Transverse colon (tissue), 4 donors: Measurements from ENCODE around the gene INTS15. TPM values are rescaled to one million over a fixed set of nuclear protein-coding genes. Genes with fewer than 3 reads are reported as not detected.
"Not testable (repeated sequence)": the region's sequence is repeated elsewhere in the genome, so short reads cannot be mapped to it uniquely, and the experiment has no call there.

ENCODE experiments used
- DNase-seq: peaks from one replicate; pipeline ENCODE4 v3.0.0-alpha.2; 2019
- H3K27ac ChIP-seq, 4 donors: fragments of 200-600 bp; sonication (generic); 2 replicates each; pipeline ENCODE4 v1.5.1; 2016 to 2018; ENCODE audit warnings: inconsistent platforms in 4 of 4
- H3K27me3 ChIP-seq: fragments of 200-600 bp; sonication (generic); 2 replicates; pipeline ENCODE4 v1.5.1; 2017; ENCODE audit warnings: inconsistent platforms
- H3K36me3 ChIP-seq, 4 donors: fragments of 200-600 bp; sonication (generic); 2 replicates each; pipeline ENCODE4 v1.5.1; 2017 to 2019; ENCODE audit warnings: inconsistent platforms in 4 of 4
- H3K4me1 ChIP-seq, 4 donors: fragments of 200-600 bp; sonication (generic); 2 replicates each; pipeline ENCODE4 v1.5.1; 2017 to 2020; ENCODE audit warnings: inconsistent platforms in 4 of 4
- H3K4me3 ChIP-seq, 4 donors: fragments of 200-600 bp; sonication (generic); 1 replicate in 1 of 4; 2 replicates in 3 of 4; pipeline versions ENCODE4 v1.5.1 to v1.6.1; 2017 to 2019; ENCODE audit warnings: inconsistent platforms in 4 of 4
- H3K9me3 ChIP-seq, 2 donors: fragments of 200-600 bp; sonication (generic); 2 replicates each; pipeline ENCODE4 v1.5.1; 2017 to 2019; ENCODE audit warnings: inconsistent platforms in 2 of 2
- EP300 ChIP-seq: sonication (generic); formaldehyde crosslinking; IDR thresholded peaks from one replicate; pipeline ENCODE4 v1.6.1; 2017; ENCODE audit warnings: antibody characterized with exemption, low read depth
- POLR2A ChIP-seq: fragments of 450-650 bp; IDR thresholded peaks from one replicate; pipeline ENCODE4 v1.6.1; 2016; ENCODE audit warnings: antibody characterized with exemption, mild to moderate bottlenecking, moderate library complexity
- POLR2AphosphoS5 ChIP-seq, 3 donors: sonication (generic); formaldehyde crosslinking; IDR thresholded peaks; one replicate each; pipeline ENCODE4 v1.6.1; 2016; ENCODE audit warnings: antibody characterized with exemption in 3 of 3
- WGBS, 2 donors: methylation state at CpG; one replicate each; pipeline ENCODE4 v1.1.5; 2018; ENCODE audit warnings: low coverage in 1 of 2; 5-methylcytosine and 5-hydroxymethylcytosine counted together
- in situ Hi-C, 4 donors: fragments of 200-750 bp; cut with MboI; loops; one replicate each; pipeline versions ENCODE4 v1.15.0 to v1.15.1; 2017; ENCODE audit warnings: low sequenced_read_pairs in 3 of 4, low pct_ligation_motif_present in 1 of 4, low pct_unique_long_range_greater_than_20kb in 1 of 4
- intact Hi-C: fragments of 100-400 bp; cut with DNase I; formaldehyde crosslinking; loops from one replicate; pipeline ENCODE4 v1.15.1; 2023; ENCODE audit warnings: low total_unique reads
- total RNA-seq, 4 donors: library from RNA; depleted of rRNA; stranded (reverse); fragments of >200 nt; gene quantifications; one replicate each; pipeline ENCODE4 v1.1.0, GENCODE V29; 2016
- TF ChIP-seq, protein P1 (sequence below), 5 experiments: fragments of 200-600 bp in 3 of 5; fragments of 450-650 bp in 2 of 5; sonication (generic) in 3 of 5; IDR thresholded peaks; 1 replicate in 2 of 5; 2 replicates in 3 of 5; pipeline ENCODE4 v1.5.1; 2016 to 2017; ENCODE audit warnings: antibody characterized with exemption in 5 of 5, inconsistent platforms in 3 of 5, mild to moderate bottlenecking in 2 of 5, moderate library complexity in 1 of 5

INTS15 gene
- total RNA-seq, 4 donors from 2014 or later = 21.8 to 56.5 (median 32.6) TPM

- intact Hi-C loops (no loop called here), in situ Hi-C loops (no loop called here)
- TF ChIP-seq POLR2A (no peak), EP300 (no peak), POLR2AphosphoS5 (IDR thresholded peaks at IDR 0.05) (no peak)
- Histone ChIP-seq H3K4me3 (no peak overlapping the region), H3K36me3 (no peaks in the 10 kb centered on the region), H3K9me3 (no peaks in the 10 kb centered on the region), H3K27ac (no peak overlapping the region), H3K27me3 (no peaks in the 10 kb centered on the region), H3K4me1 (no peaks in the 10 kb centered on the region)
- WGBS, 2 donors = 37 to 55% methylated on average over 2 to 11 of the region's 11 CpGs
- DNase-seq = no peak
These were observed 40.4 kb downstream of the INTS15 start for GRCh38 chr7:6630007-6630849.

GRCh38 chr7:6631605-6632004, 41.8 kb downstream of the INTS15 start:
- no peak for TF ChIP-seq POLR2AphosphoS5 (IDR thresholded peaks at IDR 0.05)
- TF ChIP-seq, protein P1, sequence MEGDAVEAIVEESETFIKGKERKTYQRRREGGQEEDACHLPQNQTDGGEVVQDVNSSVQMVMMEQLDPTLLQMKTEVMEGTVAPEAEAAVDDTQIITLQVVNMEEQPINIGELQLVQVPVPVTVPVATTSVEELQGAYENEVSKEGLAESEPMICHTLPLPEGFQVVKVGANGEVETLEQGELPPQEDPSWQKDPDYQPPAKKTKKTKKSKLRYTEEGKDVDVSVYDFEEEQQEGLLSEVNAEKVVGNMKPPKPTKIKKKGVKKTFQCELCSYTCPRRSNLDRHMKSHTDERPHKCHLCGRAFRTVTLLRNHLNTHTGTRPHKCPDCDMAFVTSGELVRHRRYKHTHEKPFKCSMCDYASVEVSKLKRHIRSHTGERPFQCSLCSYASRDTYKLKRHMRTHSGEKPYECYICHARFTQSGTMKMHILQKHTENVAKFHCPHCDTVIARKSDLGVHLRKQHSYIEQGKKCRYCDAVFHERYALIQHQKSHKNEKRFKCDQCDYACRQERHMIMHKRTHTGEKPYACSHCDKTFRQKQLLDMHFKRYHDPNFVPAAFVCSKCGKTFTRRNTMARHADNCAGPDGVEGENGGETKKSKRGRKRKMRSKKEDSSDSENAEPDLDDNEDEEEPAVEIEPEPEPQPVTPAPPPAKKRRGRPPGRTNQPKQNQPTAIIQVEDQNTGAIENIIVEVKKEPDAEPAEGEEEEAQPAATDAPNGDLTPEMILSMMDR (IDR thresholded peaks at IDR 0.05) = no peak
- TF ChIP-seq POLR2A = no peak
- no peak for TF ChIP-seq EP300
- H3K4me1 ChIP-seq = peaks cover 0 to 6% (median 5%) of the 10 kb centered on the region in 4 donors
- 79 to 94% methylated on average over 3 to 7 of the region's 7 CpGs for WGBS, 2 donors
- H3K27me3 ChIP-seq = no peaks in the 10 kb centered on the region
- no peak overlapping the region for H3K4me3 ChIP-seq
- intact Hi-C loops = no loop called here
- H3K27ac ChIP-seq = no peak overlapping the region
- no peak for DNase-seq
- H3K36me3 ChIP-seq = no peaks in the 10 kb centered on the region
- no peaks in the 10 kb centered on the region for H3K9me3 ChIP-seq
- in situ Hi-C loops = no loop called here

GRCh38 chr7:6634021-6634420, 44.2 kb downstream of the INTS15 start:
- intact Hi-C loops = no loop called here
- TF ChIP-seq POLR2AphosphoS5 (IDR thresholded peaks at IDR 0.05) = no peak
- TF ChIP-seq, protein P1 (IDR thresholded peaks at IDR 0.05) = no peak
- no peak for TF ChIP-seq POLR2A
- TF ChIP-seq EP300 = no peak
- Histone ChIP-seq H3K4me1 (peaks cover 7 to 24% (median 15%) of the 10 kb centered on the region in 4 donors), H3K36me3 (no peaks in the 10 kb centered on the region), H3K4me3 (no peak overlapping the region), H3K27ac (no peak overlapping the region), H3K9me3 (no peaks in the 10 kb centered on the region), H3K27me3 (no peaks in the 10 kb centered on the region)
- no peak for DNase-seq
- in situ Hi-C loops = no loop called here
- 74 to 88% methylated on average over 8 of the region's 8 CpGs for WGBS, 2 donors

DNA sequence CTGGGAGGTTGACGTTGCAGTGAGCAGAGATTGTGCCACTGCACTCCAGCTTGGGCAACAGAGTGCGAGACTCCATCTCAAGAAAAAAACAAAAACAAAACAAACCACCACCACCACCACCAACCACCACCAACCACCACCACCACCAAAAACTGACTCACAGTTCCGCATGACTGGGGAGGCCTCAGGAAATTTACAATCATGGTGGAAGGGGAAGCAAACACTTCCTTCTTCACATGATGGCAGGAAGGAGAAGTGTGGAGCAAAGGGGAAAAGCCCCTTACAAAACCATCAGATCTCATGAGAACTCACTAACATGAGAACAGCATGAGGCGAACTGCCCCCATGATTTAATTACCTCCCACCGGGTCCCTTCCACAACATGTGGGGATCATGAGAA, 45.1 kb downstream of the INTS15 start:
- WGBS, 2 donors = 60 to 81% methylated on average over 1 to 5 of the region's 5 CpGs
- DNase-seq, in situ Hi-C loops, H3K36me3 ChIP-seq, H3K27ac ChIP-seq, H3K27me3 ChIP-seq, H3K9me3 ChIP-seq, H3K4me3 ChIP-seq: not testable (repeated sequence)
- intact Hi-C loops = loop anchor here (5.0 kb wide), 1 partner anchor 932 kb away; the partner anchor contains the start of gene MIOS
- H3K4me1 ChIP-seq = peaks cover 7 to 25% (median 16%) of the 10 kb centered on the region in 4 donors

- no peaks in the 10 kb centered on the region for H3K9me3 ChIP-seq
- WGBS, 2 donors = 3% methylated on average over 19 of the region's 104 CpGs; no CpG with 5 or more reads in 1 of the 2 donors
- H3K36me3 ChIP-seq = peaks cover 0 to 4% (median 0%) of the 10 kb centered on the region in 4 donors
- H3K4me1 ChIP-seq = peaks cover 7 to 25% (median 16%) of the 10 kb centered on the region in 4 donors
- in situ Hi-C loops (no loop called here), intact Hi-C loops (loop anchor here (5.0 kb wide), 1 partner anchor 930 kb away; the partner anchor contains the start of gene MIOS)
- DNase-seq = peak; percentile 64
- H3K27ac ChIP-seq = peak within 1 kb of the TSS; percentile 78 to 87 (median 86)
- H3K27me3 ChIP-seq = no peaks in the 10 kb centered on the region
- peak within 1 kb of the TSS; percentile 63 to 98 (median 95) for H3K4me3 ChIP-seq
- TF ChIP-seq, protein P1 (IDR thresholded peaks at IDR 0.05) = no peak
- TF ChIP-seq POLR2A (peak; percentile 31), POLR2AphosphoS5 (IDR thresholded peaks at IDR 0.05) (peak in 2 of 3 donors; percentile 55 to 73)
These were observed 47.1 kb downstream of the INTS15 start, which contains the start of gene ZNF316 for GRCh38 chr7:6636741-6637543. Gene ZNF316, plus strand, starts transcription at chr7:6637318. Its CDS starts 5,092 bp downstream, at chr7:6642410.
